Measurements from ENCODE around the gene MED12L.

DNA sequence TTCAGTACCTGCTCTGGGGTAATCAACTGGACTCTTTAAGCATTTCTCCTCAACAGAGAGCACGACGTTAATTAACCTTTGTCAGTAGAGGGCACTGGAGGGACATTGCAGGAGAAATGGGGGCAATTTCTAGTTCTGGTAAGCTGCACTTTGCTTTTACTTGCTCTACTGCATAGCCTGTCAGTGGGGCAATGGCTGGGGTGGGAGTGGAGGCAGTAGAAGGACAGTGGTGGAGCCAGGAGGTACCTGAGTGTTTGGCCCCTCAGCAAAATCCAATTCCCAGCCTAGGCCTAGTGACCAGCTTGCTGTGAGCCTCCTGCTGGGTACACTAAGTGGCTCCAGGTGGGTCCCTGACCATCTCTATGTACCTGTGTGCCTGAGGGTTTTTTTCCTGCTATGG is 18.3 kb upstream of the MED12L start:
- TF ChIP-seq CTCF (conservative IDR thresholded peaks at IDR 0.05) (peak; percentile 57; the same call in 1 of the 2 replicates), EZH2 (IDR thresholded peaks at IDR 0.05; ENCODE audit: low read depth) (no peak)
